Panc1 (cell line): ENCODE data around the gene GBE1. TPM values are rescaled to one million over a fixed set of nuclear protein-coding genes. Genes with fewer than 3 reads are reported as not detected.

Experiments
- ATAC-seq: fragments of 200-7000 bp; cut with Tn5 transposase; 2 replicates; pipeline ENCODE4 v1.9.1; 2020; ENCODE audit warnings: mild to moderate bottlenecking, moderate library complexity
- Bru-seq: library from RNA; stranded (reverse); fragments of 400-500 nt; gene quantifications from one replicate; lab custom pipeline; 2021; lab: Mats Ljungman, UMichigan
- BruChase-seq, 2 experiments: library from RNA; stranded (reverse); fragments of 400-500 nt; gene quantifications; one replicate each; lab custom pipeline; 2021; lab: Mats Ljungman, UMichigan
- BruUV-seq: library from RNA; stranded (reverse); fragments of 400-500 nt; replicated peaks from 2 replicates; lab custom pipeline; 2021; lab: Mats Ljungman, UMichigan
- CTCF ChIA-PET: fragments of 300-600 bp; sonication (Branson Sonifier 250); formaldehyde crosslinking; loops from one replicate; lab custom pipeline; 2022; ENCODE audit warnings: antibody characterized with exemption; lab: Charles Lee
- POLR2A ChIA-PET: fragments of 300-600 bp; sonication (Branson Sonifier 250); formaldehyde crosslinking; loops from one replicate; lab custom pipeline; 2022; ENCODE audit warnings: antibody characterized with exemption; lab: Charles Lee
- DNase-seq: peaks from one replicate; pipeline ENCODE4 v3.0.0-alpha.2; 2010; ENCODE audit warnings: low read depth, low spot score
- H3K27ac ChIP-seq: 2 replicates; pipeline ENCODE4 v1.5.1; 2011; ENCODE audit warnings: mild to moderate bottlenecking, low read length, inconsistent platforms
- H3K27me3 ChIP-seq: fragments of 200-500 bp; sonication (Bioruptor generic); 2 replicates; pipeline ENCODE4 v1.6.0; 2014; ENCODE audit warnings: low read length, inconsistent platforms; ENCODE audit not compliant: control insufficient read depth, insufficient read depth
- H3K36me3 ChIP-seq: fragments of 200-500 bp; sonication (Bioruptor generic); 2 replicates; pipeline ENCODE4 v1.5.1; 2014; ENCODE audit warnings: inconsistent platforms, mild to moderate bottlenecking, low read length, moderate library complexity; ENCODE audit not compliant: control insufficient read depth, insufficient read depth
- H3K4me1 ChIP-seq: 2 replicates; pipeline ENCODE4 v1.5.1; 2011; ENCODE audit warnings: inconsistent platforms, mild to moderate bottlenecking, low read length, moderate library complexity; ENCODE audit not compliant: control insufficient read depth, insufficient read depth
- H3K4me3 ChIP-seq, 2 experiments: 2 replicates each; pipeline ENCODE4 v1.5.1; 2011 to 2012; ENCODE audit warnings: low read depth in 2 of 2, low read length in 2 of 2, mild to moderate bottlenecking in 2 of 2, inconsistent platforms in 1 of 2, moderate library complexity in 1 of 2
- H3K9me3 ChIP-seq: fragments of 200-500 bp; sonication (Bioruptor generic); 2 replicates; pipeline ENCODE4 v1.5.1; 2014; ENCODE audit warnings: low read depth, mild to moderate bottlenecking, inconsistent platforms, low read length, moderate library complexity; ENCODE audit not compliant: control insufficient read depth, insufficient read depth
- POLR2AphosphoS5 ChIP-seq: IDR thresholded peaks from 2 replicates; pipeline ENCODE4 v1.6.1; 2012; ENCODE audit warnings: mild to moderate bottlenecking, low read depth, low read length, moderate library complexity
- SIN3A ChIP-seq: IDR thresholded peaks from 2 replicates; pipeline ENCODE4 v1.6.1; 2012; ENCODE audit warnings: low read depth, mild to moderate bottlenecking, low read length, moderate library complexity, borderline replicate concordance; ENCODE audit not compliant: insufficient read depth
- TCF7L2 ChIP-seq: IDR thresholded peaks from 2 replicates; pipeline ENCODE4 v1.6.1; 2011; ENCODE audit warnings: mild to moderate bottlenecking, low read depth, low read length, inconsistent platforms
- in situ Hi-C: cut with HindIII; loops from 2 replicates; pipeline ENCODE4 v1.10.0; 2016; ENCODE audit warnings: low sequenced_read_pairs, low pct_unique_long_range_greater_than_20kb
- intact Hi-C: fragments of 100-400 bp; cut with micrococcal nuclease; formaldehyde crosslinking; loops from one replicate; pipeline ENCODE4 v1.10.0; 2022; ENCODE audit not compliant: unreplicated experiment
- long read RNA-seq: library from polyadenylated mRNA; unstranded; transcript quantifications from one replicate; pipeline ENCODE4 v2.0.0, GENCODE V29; 2021; ENCODE audit not compliant: unreplicated experiment
- polyA plus RNA-seq: library from polyadenylated mRNA; unstranded; fragments of >200 nt; gene quantifications from one replicate; pipeline ENCODE4 v1.2.1, GENCODE V29; 2012; ENCODE audit warnings: missing spikeins; ENCODE audit not compliant: insufficient read length
- total RNA-seq: library from RNA; stranded (reverse); gene quantifications from one replicate; pipeline ENCODE4 v1.2.1, GENCODE V29; 2021; ENCODE audit not compliant: unreplicated experiment
- TF ChIP-seq, protein P1 (sequence below), 2 experiments: IDR thresholded peaks; 2 replicates each; pipeline ENCODE4 v1.6.1; 2011 to 2012; ENCODE audit warnings: low read depth in 2 of 2, control low read depth in 1 of 2, low read length in 1 of 2, mild to moderate bottlenecking in 1 of 2, moderate library complexity in 1 of 2; ENCODE audit not compliant: insufficient read depth in 1 of 2
- TF ChIP-seq, protein P2 (sequence below): fragments of 450-650 bp; IDR thresholded peaks from 2 replicates; pipeline ENCODE4 v1.5.1; 2017; ENCODE audit warnings: mild to moderate bottlenecking

GBE1 gene
- total RNA-seq (30.4 TPM), Bru-seq, nascent RNA (percentile 73 among the genes with signal in this experiment), BruChase-seq, experiment 1, labeled RNA remaining after a 2-hour chase (percentile 59 among the genes with signal in this experiment), BruChase-seq, experiment 2, labeled RNA remaining after a 6-hour chase (percentile 57 among the genes with signal in this experiment)
- 12.3 TPM for polyA plus RNA-seq
- long read RNA-seq, transcript GBE1-201 (16 exons, 3,461 nt), result major isoform, 110 of 128 reads
- long read RNA-seq, partial matches to known transcripts, result 13 of 128 reads
- long read RNA-seq, other reads (novel, unspliced or antisense), result 5 of 128 reads

- DNase-seq (peak; percentile 74), ATAC-seq (peak; percentile 96)
- CTCF ChIA-PET, result interaction anchor here (0.6 kb wide), 1 partner anchor 393 kb away, joined by 3 read pairs; no protein-coding TSS in a partner anchor
- Histone ChIP-seq H3K4me1 (peaks cover 19% of the 10 kb centered on the region), H3K27ac (peak within 1 kb of the TSS; percentile 96), H3K4me3 (peak within 1 kb of the TSS; percentile 55 to 79), H3K27me3 (no peaks in the 10 kb centered on the region), H3K36me3 (no peaks in the 10 kb centered on the region), H3K9me3 (no peaks in the 10 kb centered on the region)
- no TSS peak for BruUV-seq
- in situ Hi-C loops, result no loop called here
- POLR2A ChIA-PET, result interaction anchor here (0.5 kb wide), 1 partner anchor 36 kb away, joined by 3 read pairs; no protein-coding TSS in a partner anchor
- no peak for TF ChIP-seq SIN3A
- TF ChIP-seq, protein P1, sequence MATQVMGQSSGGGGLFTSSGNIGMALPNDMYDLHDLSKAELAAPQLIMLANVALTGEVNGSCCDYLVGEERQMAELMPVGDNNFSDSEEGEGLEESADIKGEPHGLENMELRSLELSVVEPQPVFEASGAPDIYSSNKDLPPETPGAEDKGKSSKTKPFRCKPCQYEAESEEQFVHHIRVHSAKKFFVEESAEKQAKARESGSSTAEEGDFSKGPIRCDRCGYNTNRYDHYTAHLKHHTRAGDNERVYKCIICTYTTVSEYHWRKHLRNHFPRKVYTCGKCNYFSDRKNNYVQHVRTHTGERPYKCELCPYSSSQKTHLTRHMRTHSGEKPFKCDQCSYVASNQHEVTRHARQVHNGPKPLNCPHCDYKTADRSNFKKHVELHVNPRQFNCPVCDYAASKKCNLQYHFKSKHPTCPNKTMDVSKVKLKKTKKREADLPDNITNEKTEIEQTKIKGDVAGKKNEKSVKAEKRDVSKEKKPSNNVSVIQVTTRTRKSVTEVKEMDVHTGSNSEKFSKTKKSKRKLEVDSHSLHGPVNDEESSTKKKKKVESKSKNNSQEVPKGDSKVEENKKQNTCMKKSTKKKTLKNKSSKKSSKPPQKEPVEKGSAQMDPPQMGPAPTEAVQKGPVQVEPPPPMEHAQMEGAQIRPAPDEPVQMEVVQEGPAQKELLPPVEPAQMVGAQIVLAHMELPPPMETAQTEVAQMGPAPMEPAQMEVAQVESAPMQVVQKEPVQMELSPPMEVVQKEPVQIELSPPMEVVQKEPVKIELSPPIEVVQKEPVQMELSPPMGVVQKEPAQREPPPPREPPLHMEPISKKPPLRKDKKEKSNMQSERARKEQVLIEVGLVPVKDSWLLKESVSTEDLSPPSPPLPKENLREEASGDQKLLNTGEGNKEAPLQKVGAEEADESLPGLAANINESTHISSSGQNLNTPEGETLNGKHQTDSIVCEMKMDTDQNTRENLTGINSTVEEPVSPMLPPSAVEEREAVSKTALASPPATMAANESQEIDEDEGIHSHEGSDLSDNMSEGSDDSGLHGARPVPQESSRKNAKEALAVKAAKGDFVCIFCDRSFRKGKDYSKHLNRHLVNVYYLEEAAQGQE (IDR thresholded peaks at IDR 0.05; ENCODE audit: insufficient read depth in 1 of 2, low read depth in 2 of 2, low read length in 1 of 2), result no peak
- TF ChIP-seq TCF7L2, result no peak
- TF ChIP-seq POLR2AphosphoS5, result peak; percentile 66
- TF ChIP-seq, protein P2, sequence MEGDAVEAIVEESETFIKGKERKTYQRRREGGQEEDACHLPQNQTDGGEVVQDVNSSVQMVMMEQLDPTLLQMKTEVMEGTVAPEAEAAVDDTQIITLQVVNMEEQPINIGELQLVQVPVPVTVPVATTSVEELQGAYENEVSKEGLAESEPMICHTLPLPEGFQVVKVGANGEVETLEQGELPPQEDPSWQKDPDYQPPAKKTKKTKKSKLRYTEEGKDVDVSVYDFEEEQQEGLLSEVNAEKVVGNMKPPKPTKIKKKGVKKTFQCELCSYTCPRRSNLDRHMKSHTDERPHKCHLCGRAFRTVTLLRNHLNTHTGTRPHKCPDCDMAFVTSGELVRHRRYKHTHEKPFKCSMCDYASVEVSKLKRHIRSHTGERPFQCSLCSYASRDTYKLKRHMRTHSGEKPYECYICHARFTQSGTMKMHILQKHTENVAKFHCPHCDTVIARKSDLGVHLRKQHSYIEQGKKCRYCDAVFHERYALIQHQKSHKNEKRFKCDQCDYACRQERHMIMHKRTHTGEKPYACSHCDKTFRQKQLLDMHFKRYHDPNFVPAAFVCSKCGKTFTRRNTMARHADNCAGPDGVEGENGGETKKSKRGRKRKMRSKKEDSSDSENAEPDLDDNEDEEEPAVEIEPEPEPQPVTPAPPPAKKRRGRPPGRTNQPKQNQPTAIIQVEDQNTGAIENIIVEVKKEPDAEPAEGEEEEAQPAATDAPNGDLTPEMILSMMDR, result peak; percentile 29; the same call in 1 of the 2 replicates
- intact Hi-C loops, result no loop called here
Measured at GRCh38 chr3:81760924-81761903, at the start of gene GBE1. Gene GBE1, minus strand, starts transcription at chr3:81761645. Its CDS starts 128 bp downstream, at chr3:81761517.

DNA sequence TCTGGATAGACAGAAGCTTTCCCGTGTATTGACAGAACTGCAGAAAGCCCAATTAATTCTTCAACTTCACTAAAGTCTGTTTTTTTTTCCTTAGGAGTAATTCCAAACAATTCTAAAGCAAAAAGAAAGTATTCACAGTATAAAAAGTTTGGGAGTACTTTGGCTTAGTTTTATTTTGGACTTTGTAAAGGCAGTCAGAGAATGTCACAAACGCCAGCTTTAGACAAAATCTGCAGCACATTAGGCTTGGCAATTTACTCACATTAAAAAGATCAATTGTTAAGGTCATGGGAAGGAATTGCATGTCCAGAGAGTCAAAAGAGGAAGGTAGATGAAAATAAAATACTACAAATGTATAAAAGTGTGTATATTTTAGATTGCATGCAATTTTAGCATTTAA, 47.5 kb upstream of the GBE1 start:
- no TSS peak for BruUV-seq
- H3K4me1 ChIP-seq, result no peaks in the 10 kb centered on the region
- intact Hi-C loops (no loop called here), in situ Hi-C loops (no loop called here)
- no peaks in the 10 kb centered on the region for H3K9me3 ChIP-seq
- H3K27ac ChIP-seq, result no peak overlapping the region
- TF ChIP-seq SIN3A, result no peak
- TF ChIP-seq, protein P1 (IDR thresholded peaks at IDR 0.05; ENCODE audit: insufficient read depth in 1 of 2, low read depth in 2 of 2, low read length in 1 of 2), result no peak
- TF ChIP-seq TCF7L2, result no peak
- TF ChIP-seq POLR2AphosphoS5, result no peak
- TF ChIP-seq, protein P2, result no peak
- H3K36me3 ChIP-seq, result no peaks in the 10 kb centered on the region
- ATAC-seq (no peak), DNase-seq (no peak)
- CTCF ChIA-PET, result no interaction called here
- POLR2A ChIA-PET, result no interaction called here
- H3K4me3 ChIP-seq, result no peak overlapping the region
- H3K27me3 ChIP-seq, result no peaks in the 10 kb centered on the region
